ENCODE data around the gene TIGD2.

TIGD2 gene

GRCh38 chr4:89121387-89122068, 10.2 kb downstream of the TIGD2 start:
- H4K8ac ChIP-seq (ENCODE audit: low read depth, low read length) = no peak overlapping the region
- H3K27me3 ChIP-seq (ENCODE audit: insufficient read depth, low read length, poor library complexity) = no peaks in the 10 kb centered on the region
- no peaks in the 10 kb centered on the region for H3K79me1 ChIP-seq (ENCODE audit: low read length)
- H2BK120ac ChIP-seq (ENCODE audit: low read depth, low read length) = no peak overlapping the region
- no peak overlapping the region for H3K4me3 ChIP-seq (ENCODE audit: low read length)
- WGBS (ENCODE audit: extremely low coverage, insufficient coverage, low lambda C conversion rate) = no CpG with 5 or more reads among the region's 3 CpGs
- H3K4me2 ChIP-seq (ENCODE audit: low read length) = no peak overlapping the region
- no peak overlapping the region for H3K27ac ChIP-seq (ENCODE audit: low read depth, low read length)
- no peak overlapping the region for H3K18ac ChIP-seq (ENCODE audit: low read length)
- no peak overlapping the region for H3K23ac ChIP-seq (ENCODE audit: low read length)
- no peaks in the 10 kb centered on the region for H3K79me2 ChIP-seq (ENCODE audit: control insufficient read depth, insufficient read depth, low read length)
- H3K9ac ChIP-seq (ENCODE audit: low read length) = no peak overlapping the region
- DNase-seq = no peak
- no peaks in the 10 kb centered on the region for H3K4me1 ChIP-seq (ENCODE audit: control insufficient read depth, low read depth, low read length)
- H2AK5ac ChIP-seq (ENCODE audit: low read length) = no peak overlapping the region
- H3K36me3 ChIP-seq (ENCODE audit: control insufficient read depth, insufficient read depth, low read length) = no peaks in the 10 kb centered on the region
- no peak overlapping the region for H3K56ac ChIP-seq (ENCODE audit: low read length)
- no peak overlapping the region for H4K5ac ChIP-seq (ENCODE audit: low read length)
- no peak overlapping the region for H3K4ac ChIP-seq (ENCODE audit: low read depth, low read length)
- no peak overlapping the region for H2BK15ac ChIP-seq (replicated peaks; ENCODE audit: low read depth)
- no peak overlapping the region for H2BK5ac ChIP-seq (ENCODE audit: low read length)

DNA sequence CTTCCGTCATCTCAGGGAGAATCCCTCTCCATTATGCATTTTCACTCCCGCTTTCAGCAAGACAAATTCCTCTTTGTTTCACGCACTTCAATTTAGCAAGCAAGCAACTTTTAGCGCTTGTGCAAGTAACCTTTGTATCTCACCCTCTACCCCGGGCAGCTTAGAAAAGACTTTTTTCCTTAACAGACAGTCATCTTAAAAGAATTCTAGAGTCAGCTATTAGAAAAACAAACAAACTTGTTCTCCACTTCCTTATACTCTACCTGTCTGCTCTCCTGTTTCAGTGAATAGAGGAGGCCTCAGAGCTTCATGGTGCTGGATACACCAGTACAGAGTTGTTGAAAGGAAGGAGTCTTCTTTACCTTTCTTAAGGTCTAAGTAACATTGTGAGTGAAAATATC, 12.1 kb downstream of the TIGD2 start:
- Histone ChIP-seq H3K4ac (ENCODE audit: low read depth, low read length) (no peak overlapping the region), H2AK5ac (ENCODE audit: low read length) (no peak overlapping the region), H3K27ac (ENCODE audit: low read depth, low read length) (no peak overlapping the region), H3K4me1 (ENCODE audit: control insufficient read depth, low read depth, low read length) (no peaks in the 10 kb centered on the region), H3K4me3 (ENCODE audit: low read length) (no peak overlapping the region), H4K8ac (ENCODE audit: low read depth, low read length) (no peak overlapping the region), H3K23ac (ENCODE audit: low read length) (no peak overlapping the region), H3K79me1 (ENCODE audit: low read length) (no peaks in the 10 kb centered on the region), H3K9ac (ENCODE audit: low read length) (no peak overlapping the region), H3K36me3 (ENCODE audit: control insufficient read depth, insufficient read depth, low read length) (no peaks in the 10 kb centered on the region), H2BK15ac (replicated peaks; ENCODE audit: low read depth) (no peak overlapping the region), H3K18ac (ENCODE audit: low read length) (no peak overlapping the region), H3K27me3 (ENCODE audit: insufficient read depth, low read length, poor library complexity) (no peaks in the 10 kb centered on the region), H3K79me2 (ENCODE audit: control insufficient read depth, insufficient read depth, low read length) (no peaks in the 10 kb centered on the region), H2BK5ac (ENCODE audit: low read length) (no peak overlapping the region), H3K56ac (ENCODE audit: low read length) (no peak overlapping the region), H2BK120ac (ENCODE audit: low read depth, low read length) (no peak overlapping the region), H4K5ac (ENCODE audit: low read length) (no peak overlapping the region), H3K4me2 (ENCODE audit: low read length) (no peak overlapping the region)
- DNase-seq = no peak
- WGBS (ENCODE audit: extremely low coverage, insufficient coverage, low lambda C conversion rate) = no CpG with 5 or more reads among the region's 5 CpGs

DNA sequence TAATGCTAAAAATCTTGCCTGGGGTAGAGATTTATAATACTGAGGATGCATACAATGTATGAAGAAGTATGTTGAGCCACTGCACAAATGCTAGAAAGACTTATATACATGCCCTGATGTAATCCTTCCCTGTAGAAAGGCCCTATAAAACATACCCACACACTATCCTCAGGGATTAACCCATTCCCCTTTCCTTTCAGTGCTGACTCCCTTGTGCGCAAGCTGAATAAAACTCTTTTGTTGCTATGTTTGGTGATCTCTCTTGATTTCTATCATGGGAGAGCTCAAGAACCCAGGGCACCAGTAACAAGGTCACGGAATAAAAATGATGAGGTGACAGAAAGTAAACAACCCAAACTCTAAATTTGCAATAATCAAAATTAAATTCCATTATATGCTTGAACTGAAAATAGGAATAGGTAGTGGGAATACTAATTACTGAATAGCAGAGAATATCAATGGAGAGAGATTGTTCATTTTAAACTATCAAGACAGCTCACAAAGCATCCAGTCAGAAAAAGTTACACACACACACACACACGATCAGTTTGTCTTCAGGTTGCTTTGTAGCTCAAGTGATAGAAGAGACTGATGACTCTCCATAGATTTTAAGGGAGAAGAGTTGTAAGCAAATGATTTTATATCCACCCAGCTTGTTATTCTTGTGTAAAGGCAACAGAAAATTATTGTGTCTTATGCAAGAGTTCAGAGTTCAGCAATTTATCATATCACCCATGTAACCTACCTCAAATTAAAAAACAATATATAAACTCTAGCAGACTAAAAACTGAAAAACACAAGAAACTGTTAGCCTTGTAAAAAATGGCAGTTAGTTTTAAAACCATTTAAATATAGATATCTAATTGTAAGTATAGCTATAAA, 14.8 kb downstream of the TIGD2 start:
- Histone ChIP-seq H3K4ac (ENCODE audit: low read depth, low read length) (no peak overlapping the region), H2BK15ac (replicated peaks; ENCODE audit: low read depth) (no peak overlapping the region), H2AK5ac (ENCODE audit: low read length) (no peak overlapping the region), H3K18ac (ENCODE audit: low read length) (no peak overlapping the region), H3K27ac (ENCODE audit: low read depth, low read length) (no peak overlapping the region), H3K4me1 (ENCODE audit: control insufficient read depth, low read depth, low read length) (no peaks in the 10 kb centered on the region), H3K36me3 (ENCODE audit: control insufficient read depth, insufficient read depth, low read length) (no peaks in the 10 kb centered on the region), H2BK120ac (ENCODE audit: low read depth, low read length) (no peak overlapping the region), H3K9ac (ENCODE audit: low read length) (no peak overlapping the region), H4K8ac (ENCODE audit: low read depth, low read length) (no peak overlapping the region), H2BK5ac (ENCODE audit: low read length) (no peak overlapping the region), H3K56ac (ENCODE audit: low read length) (no peak overlapping the region), H3K27me3 (ENCODE audit: insufficient read depth, low read length, poor library complexity) (no peaks in the 10 kb centered on the region), H3K23ac (ENCODE audit: low read length) (no peak overlapping the region), H4K5ac (ENCODE audit: low read length) (no peak overlapping the region), H3K4me2 (ENCODE audit: low read length) (no peak overlapping the region), H3K79me1 (ENCODE audit: low read length) (no peaks in the 10 kb centered on the region), H3K79me2 (ENCODE audit: control insufficient read depth, insufficient read depth, low read length) (no peaks in the 10 kb centered on the region), H3K4me3 (ENCODE audit: low read length) (no peak overlapping the region)
- no CpG with 5 or more reads among the region's 3 CpGs for WGBS (ENCODE audit: extremely low coverage, insufficient coverage, low lambda C conversion rate)
- no peak for DNase-seq

GRCh38 chr4:89129080-89129640, 17.8 kb downstream of the TIGD2 start:
- no peak for DNase-seq
- H2BK15ac ChIP-seq (replicated peaks; ENCODE audit: low read depth) = no peak overlapping the region
- H4K5ac ChIP-seq (ENCODE audit: low read length) = no peak overlapping the region
- H2AK5ac ChIP-seq (ENCODE audit: low read length) = no peak overlapping the region
- H3K27ac ChIP-seq (ENCODE audit: low read depth, low read length) = no peak overlapping the region
- H2BK5ac ChIP-seq (ENCODE audit: low read length) = no peak overlapping the region
- no peaks in the 10 kb centered on the region for H3K79me1 ChIP-seq (ENCODE audit: low read length)
- no peak overlapping the region for H3K56ac ChIP-seq (ENCODE audit: low read length)
- no peak overlapping the region for H3K23ac ChIP-seq (ENCODE audit: low read length)
- no peak overlapping the region for H3K4ac ChIP-seq (ENCODE audit: low read depth, low read length)
- H4K8ac ChIP-seq (ENCODE audit: low read depth, low read length) = no peak overlapping the region
- H3K79me2 ChIP-seq (ENCODE audit: control insufficient read depth, insufficient read depth, low read length) = no peaks in the 10 kb centered on the region
- no CpG with 5 or more reads among the region's 1 CpG for WGBS (ENCODE audit: extremely low coverage, insufficient coverage, low lambda C conversion rate)
- no peaks in the 10 kb centered on the region for H3K27me3 ChIP-seq (ENCODE audit: insufficient read depth, low read length, poor library complexity)
- no peak overlapping the region for H3K18ac ChIP-seq (ENCODE audit: low read length)
- no peak overlapping the region for H2BK120ac ChIP-seq (ENCODE audit: low read depth, low read length)
- no peak overlapping the region for H3K4me3 ChIP-seq (ENCODE audit: low read length)
- no peaks in the 10 kb centered on the region for H3K36me3 ChIP-seq (ENCODE audit: control insufficient read depth, insufficient read depth, low read length)
- no peak overlapping the region for H3K9ac ChIP-seq (ENCODE audit: low read length)
- H3K4me2 ChIP-seq (ENCODE audit: low read length) = no peak overlapping the region
- H3K4me1 ChIP-seq (ENCODE audit: control insufficient read depth, low read depth, low read length) = no peaks in the 10 kb centered on the region

- Histone ChIP-seq H3K4me1 (ENCODE audit: control insufficient read depth, low read depth, low read length) (no peaks in the 10 kb centered on the region), H3K23ac (ENCODE audit: low read length) (no peak overlapping the region), H3K18ac (ENCODE audit: low read length) (no peak overlapping the region), H3K27ac (ENCODE audit: low read depth, low read length) (no peak overlapping the region), H3K36me3 (ENCODE audit: control insufficient read depth, insufficient read depth, low read length) (no peaks in the 10 kb centered on the region), H3K56ac (ENCODE audit: low read length) (no peak overlapping the region), H2BK15ac (replicated peaks; ENCODE audit: low read depth) (no peak overlapping the region), H2BK120ac (ENCODE audit: low read depth, low read length) (no peak overlapping the region), H3K4me2 (ENCODE audit: low read length) (no peak overlapping the region), H2BK5ac (ENCODE audit: low read length) (no peak overlapping the region), H3K27me3 (ENCODE audit: insufficient read depth, low read length, poor library complexity) (no peaks in the 10 kb centered on the region), H3K9ac (ENCODE audit: low read length) (no peak overlapping the region), H3K79me1 (ENCODE audit: low read length) (no peaks in the 10 kb centered on the region), H3K79me2 (ENCODE audit: control insufficient read depth, insufficient read depth, low read length) (no peaks in the 10 kb centered on the region), H4K5ac (ENCODE audit: low read length) (no peak overlapping the region), H3K4ac (ENCODE audit: low read depth, low read length) (no peak overlapping the region), H3K4me3 (ENCODE audit: low read length) (no peak overlapping the region), H4K8ac (ENCODE audit: low read depth, low read length) (no peak overlapping the region), H2AK5ac (ENCODE audit: low read length) (no peak overlapping the region)
- WGBS (ENCODE audit: extremely low coverage, insufficient coverage, low lambda C conversion rate) = no CpG with 5 or more reads among the region's 4 CpGs
- peak; percentile 81 for DNase-seq
These were observed 23.5 kb downstream of the TIGD2 start for GRCh38 chr4:89134775-89135319.
